ENCODE measurements around the gene LPCAT1.
"Not testable (repeated sequence)": the region's sequence is repeated elsewhere in the genome, so short reads cannot be mapped to it uniquely, and the experiment has no call there.

LPCAT1 gene, protein sequence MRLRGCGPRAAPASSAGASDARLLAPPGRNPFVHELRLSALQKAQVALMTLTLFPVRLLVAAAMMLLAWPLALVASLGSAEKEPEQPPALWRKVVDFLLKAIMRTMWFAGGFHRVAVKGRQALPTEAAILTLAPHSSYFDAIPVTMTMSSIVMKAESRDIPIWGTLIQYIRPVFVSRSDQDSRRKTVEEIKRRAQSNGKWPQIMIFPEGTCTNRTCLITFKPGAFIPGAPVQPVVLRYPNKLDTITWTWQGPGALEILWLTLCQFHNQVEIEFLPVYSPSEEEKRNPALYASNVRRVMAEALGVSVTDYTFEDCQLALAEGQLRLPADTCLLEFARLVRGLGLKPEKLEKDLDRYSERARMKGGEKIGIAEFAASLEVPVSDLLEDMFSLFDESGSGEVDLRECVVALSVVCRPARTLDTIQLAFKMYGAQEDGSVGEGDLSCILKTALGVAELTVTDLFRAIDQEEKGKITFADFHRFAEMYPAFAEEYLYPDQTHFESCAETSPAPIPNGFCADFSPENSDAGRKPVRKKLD

DNA sequence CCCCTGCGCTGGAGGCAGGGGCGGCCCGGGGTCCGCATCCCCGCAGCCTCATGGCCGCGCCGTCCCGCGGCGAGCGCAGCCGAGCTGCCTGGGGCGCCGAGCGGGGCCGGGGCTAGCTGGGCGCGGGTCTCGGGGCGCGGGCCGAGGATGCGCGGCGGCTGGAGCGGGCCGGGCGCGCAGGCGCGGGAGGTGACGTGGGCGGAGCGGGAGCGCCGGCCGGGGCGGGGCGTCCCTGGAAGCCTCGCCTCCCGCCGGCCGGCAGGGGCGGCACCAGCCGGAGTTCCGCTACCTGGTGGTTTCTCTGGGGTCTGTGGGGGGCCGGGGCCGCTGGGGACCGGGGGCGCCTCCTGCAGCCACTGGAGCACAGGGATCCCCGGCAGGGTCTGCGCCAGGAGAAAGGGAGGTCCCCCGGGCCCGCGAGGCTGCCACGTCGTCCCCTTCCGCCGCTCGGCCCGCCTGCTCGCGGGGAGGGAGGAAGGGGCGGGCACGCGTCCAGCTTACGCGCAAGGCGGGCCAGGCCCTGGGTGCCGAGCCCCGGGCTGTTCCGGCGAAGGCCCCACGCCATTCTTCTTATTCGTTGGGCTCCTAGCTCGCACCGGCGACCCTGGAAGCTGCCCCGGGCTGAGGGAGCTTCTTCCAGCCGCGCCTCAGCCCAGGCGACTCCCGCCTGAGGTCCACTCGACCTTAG, at the start of gene LPCAT1:
LPCAT1 (minus strand) TSS at position 168 of the 688 bp plus-strand sequence; CDS start at position 52, 116 bp downstream.
- peak; percentile 95 for FAIRE-seq
- peak; percentile 90 for DNase-seq (ENCODE audit: insufficient read length, low spot score)

DNA sequence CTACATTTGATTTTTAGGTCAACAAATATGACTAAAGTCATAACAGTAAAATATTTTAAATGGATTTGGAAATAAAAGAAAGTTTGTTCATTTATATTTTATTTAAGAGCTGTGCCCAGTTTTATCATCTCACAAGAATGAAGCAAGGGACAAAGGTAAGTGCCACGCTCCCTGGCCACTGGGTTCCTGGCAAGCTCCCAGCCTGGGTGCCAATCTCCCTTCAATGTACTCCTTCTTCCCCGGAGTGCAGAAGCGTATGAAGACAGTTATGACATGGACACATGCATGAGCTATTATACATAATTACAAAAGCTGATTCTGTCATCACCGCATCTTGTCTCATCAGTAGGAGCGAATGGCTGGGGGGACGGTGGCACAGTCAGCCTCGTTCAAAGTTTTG, 48.1 kb upstream of the LPCAT1 start:
- not testable (repeated sequence) for FAIRE-seq; DNase-seq (ENCODE audit: insufficient read length, low spot score)

DNA sequence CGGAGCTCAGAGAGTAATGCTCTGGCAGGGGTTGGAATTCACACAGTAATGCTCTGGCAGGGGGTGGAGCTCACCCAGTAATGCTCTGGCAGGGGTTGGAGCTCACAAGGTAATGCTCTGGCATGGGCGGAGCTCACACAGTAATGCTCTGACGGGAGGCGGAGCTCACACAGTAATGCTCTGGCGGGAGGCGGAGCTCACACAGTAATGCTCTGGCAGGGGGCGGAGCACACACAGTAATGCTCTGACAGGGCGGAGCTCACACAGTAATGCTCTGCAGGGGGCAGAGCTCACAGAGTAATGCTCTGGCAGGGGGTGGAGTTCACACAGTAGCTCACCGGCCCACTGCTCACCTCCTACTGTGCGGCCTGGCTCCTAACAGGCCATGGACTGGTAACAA, 47.2 kb upstream of the LPCAT1 start:
- no peak for FAIRE-seq
- DNase-seq (ENCODE audit: insufficient read length, low spot score) = no peak

DNA sequence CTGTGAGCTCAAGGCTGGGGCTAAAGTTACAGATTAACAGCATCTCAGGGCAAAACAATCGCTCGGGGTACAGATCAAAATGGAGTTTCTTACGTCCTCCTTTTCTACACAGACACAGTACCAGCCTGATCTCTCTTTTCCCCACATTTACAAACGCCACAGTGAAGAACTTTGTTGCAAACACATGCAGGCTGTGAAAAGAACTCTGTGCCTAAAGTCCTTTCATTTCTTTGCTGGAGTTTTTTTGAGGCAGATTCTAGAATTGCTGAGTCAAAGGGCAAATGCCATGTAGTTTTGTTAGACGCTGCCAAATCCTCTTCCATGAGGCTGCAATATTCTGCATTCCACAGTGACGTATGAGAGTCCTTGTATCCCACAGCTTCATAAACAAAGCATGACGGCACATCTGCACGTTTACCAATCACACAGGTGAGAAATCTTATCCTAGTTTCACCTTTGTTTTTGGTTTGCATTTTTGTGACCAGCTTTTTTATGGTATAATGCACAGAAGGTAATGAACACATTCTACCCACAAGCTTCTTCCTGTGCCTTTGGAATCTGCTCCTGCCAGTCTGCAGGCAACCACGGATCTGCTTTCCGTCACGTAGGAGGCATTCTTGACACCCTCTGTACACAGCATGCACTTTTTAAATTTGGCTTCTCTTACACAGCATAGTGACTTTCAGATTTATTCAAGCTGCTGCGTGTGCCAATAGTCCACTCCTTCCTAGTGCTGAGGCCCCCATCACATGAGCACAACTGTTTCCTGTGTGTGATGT, 44.6 kb upstream of the LPCAT1 start:
- DNase-seq (ENCODE audit: insufficient read length, low spot score) = no peak
- FAIRE-seq = peak; percentile 85

DNA sequence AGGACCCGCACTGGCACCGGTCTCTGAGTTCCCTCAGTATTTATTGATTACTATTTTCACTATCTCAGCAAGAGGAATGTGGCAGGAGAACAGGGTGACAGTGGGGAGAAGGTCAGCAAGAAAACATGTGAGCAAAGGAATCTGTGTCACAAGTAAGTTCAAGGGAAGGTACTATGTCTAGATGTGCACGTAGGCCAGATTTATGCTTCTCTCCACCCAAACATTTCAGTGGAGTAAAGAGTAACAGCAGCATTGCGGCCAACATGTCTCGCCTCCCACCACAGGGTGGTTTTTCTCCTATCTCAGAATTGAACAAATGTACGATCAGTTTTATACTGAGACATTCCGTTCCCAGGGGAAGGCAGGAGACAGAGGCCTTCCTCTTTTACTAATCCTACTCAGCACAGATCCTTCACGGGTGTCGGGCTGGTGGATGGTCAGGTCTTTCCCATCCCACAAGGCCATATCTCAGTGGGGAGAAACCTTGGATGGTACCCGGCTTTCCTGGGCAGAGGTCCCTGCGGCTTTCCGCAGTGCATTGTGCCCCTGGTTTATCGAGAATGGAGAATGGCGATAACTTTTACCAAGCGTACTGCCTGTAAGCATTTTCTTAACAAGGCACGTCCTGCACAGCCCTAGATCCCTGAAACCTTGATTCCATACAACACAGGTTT, 43.9 kb upstream of the LPCAT1 start:
- not testable (repeated sequence) for DNase-seq (ENCODE audit: insufficient read length, low spot score); FAIRE-seq

DNA sequence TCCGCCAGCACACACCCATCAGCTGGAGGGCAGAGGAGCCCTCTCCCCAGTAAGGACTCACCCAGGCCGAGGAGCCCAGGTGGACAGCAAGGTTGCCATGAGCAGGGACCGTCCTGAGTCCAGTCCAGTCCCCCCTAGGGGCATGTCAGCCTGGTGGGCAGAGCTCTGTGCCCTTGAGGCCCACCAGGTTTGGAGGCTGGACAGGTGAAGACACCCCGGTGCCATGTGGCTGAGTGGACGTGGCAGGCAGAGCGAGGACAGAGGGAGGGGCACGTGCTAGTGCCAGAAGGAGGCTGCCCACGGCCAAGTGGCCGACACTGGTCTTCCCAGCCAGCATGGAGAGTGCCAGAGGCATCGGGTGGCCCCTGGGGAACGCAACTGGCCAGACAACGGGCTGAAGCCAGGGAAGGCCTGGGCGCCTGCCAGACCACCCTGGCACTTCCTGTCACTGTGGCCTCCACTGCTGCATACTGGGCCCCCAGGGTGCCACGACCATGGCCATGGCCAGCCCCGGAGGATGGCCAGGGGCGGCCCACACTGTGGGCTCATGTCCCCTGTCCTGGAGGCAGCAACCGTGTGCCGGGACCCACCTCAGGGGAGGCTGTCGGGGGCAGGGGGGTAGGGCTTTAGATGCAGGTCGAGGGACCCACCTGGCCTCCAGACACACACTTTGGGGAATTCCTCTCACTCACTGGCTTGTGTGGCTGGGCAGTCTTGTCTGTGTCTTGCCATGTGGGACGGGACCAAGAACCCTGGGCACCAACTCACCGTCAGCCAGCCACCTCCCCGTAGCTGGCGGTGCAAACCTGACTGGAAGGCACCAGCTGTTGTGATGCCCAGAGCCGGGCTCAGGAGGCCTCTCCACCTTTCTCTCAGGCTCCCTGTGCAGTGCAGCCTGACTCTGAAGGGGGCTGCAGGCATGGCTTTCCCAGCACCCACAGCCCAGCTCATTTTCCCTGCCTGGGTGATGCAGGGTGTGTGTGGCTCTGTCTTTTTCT, 42.3 kb upstream of the LPCAT1 start:
- FAIRE-seq (no peak), DNase-seq (ENCODE audit: insufficient read length, low spot score) (no peak)

DNA sequence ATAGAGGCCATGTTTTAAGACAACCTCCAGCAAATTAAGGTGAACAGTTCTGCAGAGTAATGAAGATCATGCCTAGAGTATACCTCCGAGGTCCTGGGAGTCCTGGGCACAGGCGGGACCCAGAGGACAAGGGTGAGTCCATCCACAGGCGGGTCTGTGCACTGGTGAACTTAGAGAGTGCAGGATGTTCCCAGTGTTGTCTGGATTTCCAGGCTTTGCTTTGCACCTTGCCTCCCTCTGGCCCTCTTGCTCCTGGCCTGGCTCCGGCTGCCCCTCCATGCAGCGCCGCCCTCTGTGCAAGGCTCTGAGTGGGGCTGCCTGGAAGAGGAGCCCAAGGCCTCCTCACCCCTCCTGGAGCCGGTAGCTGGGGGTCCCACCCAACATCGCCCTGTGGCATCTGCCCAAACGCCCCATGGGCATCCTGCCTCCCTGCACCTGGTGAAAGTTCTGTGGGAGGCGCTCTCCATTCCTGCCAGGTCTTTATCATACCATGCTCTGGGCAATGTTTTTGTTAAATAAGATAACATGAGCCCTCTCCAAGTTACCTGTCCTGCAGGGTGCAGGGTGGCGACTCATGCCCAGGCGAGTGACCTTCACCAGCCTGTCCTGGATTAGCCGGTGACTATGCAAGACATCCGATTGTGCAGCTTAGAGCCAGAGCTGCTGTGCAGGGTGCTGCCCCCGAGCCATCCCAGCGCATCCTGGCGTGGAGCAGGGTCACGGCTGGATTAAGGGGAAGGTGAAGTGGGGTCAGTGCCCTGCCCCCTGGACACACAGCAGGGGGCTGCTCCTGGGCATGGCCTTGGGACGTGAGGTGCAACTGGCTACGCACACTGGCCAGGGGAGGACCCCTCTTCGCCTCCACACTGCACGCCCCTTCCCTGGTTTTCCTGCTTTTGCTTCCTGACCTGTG, 41.3 kb upstream of the LPCAT1 start:
- no peak for FAIRE-seq
- DNase-seq (ENCODE audit: insufficient read length, low spot score) = no peak

DNA sequence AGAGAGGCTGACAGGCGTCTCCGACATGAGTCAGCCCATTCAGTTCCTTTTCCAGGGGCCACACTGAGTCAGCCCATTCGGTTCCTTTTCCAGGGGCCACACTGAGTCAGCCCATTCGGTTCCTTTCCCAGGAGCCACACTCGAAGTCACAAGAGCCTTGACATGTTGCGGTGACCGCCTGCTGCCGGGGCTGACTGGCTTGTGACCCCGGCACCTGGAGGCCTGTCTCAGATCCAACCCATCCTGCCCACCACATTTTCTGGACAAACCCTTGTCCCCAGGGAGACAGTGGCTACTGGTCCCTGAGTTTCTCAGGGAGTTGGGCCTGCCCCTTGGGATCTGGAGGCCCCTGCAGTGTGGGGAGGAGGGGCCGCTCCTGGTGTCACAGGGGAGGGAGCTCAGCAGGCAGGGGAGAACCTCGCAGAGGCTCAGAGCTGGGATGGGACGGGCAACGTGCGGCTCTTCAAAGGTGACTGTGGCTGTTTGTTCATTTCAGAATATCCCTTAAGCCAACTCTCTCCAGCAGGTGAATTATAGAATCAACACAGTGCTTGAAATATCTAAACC, 40.5 kb upstream of the LPCAT1 start:
- no peak for DNase-seq (ENCODE audit: insufficient read length, low spot score)
- no peak for FAIRE-seq

DNA sequence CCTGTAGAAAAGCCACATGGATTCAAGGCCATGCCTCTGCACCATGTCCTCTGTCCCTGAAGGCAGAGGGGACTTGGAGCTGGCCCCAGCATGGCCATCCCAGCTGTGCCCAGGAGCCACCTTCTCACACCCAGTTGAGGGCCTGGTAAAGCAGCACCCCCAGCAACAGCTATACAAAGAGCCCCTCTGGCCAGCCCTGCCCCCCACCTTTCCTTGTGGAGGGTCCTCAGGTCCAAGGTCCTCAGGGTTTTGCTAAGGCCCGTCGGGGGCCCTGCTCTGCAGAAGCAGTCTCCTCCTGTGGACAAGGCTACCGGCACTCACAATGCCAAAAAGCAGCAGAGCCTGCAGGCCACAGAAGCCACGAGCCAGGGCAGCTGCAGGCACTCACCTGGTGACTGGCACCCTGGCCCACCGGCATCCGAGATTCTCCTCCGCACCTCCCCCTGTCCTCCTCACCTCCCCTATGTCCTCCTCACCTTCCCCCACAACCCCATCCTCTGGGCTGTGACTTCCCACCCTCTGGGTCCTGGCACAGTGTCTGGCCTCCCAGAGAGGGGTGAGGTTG, 39.9 kb upstream of the LPCAT1 start:
- no peak for FAIRE-seq
- no peak for DNase-seq (ENCODE audit: insufficient read length, low spot score)

DNA sequence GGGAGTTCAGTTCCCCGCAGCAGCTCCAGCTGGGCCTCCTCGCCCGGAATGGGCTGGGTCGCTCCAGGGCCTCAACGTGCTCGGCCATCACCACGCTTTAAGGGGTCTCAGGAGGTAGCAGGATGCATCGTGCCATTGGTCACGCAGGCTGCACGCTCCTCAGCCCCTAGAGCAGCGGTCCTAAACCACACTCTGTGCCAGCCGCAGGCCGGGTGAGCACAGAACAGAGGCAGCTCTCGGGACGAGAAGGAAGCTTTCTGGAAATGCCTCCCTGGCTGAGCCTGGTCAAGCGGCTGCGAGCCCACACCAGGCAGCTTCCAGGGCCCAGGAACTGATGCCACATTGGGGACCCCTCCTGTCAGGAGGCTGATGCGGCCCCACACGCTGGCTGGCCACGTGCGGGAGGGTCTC, 39.3 kb upstream of the LPCAT1 start:
- DNase-seq (ENCODE audit: insufficient read length, low spot score) = no peak
- no peak for FAIRE-seq

DNA sequence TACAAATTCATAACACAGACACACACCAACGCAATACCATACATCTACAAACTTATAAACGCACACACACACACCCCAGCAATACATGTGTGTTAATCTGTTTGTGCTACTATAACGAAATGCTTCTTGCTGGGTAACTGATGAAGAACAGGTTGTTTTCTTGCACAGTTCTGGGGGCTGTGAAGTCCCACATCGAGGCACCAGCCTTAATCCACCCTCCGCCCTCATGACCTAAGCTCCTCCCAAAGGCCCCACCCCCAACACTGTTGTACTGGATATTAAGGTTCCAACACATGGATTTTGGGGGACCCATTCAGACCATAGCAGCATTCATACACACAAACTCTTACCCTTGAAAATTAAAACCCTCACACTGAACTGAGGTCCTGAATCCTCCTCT, 38.8 kb upstream of the LPCAT1 start:
- FAIRE-seq (no peak), DNase-seq (ENCODE audit: insufficient read length, low spot score) (no peak)

DNA sequence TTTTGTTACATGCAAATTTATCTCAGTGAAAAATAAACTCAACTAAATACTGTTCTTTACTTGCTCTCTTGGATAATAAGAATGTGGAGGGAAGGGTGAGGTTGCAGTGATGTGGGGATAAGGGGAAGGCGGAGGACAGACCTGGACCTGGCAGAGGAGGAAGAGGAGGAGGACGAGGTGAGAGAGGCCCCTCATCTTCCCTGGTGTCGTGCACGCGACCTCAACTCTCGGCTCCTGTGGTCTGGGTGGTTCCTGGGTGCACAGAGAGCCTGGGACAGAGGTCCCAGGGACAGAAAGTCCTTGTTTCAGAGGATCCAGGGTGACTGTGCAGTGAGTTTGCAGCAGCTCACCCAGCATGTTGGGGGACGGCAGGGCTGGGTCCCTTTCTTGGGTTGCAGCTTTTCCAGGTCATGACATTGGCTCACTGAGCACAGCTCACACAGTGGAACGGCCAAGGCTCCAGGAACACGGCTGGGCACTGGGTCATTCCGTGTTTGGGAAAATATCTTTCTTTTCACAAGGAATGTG, 37.7 kb upstream of the LPCAT1 start:
- DNase-seq (ENCODE audit: insufficient read length, low spot score) = no peak

DNA sequence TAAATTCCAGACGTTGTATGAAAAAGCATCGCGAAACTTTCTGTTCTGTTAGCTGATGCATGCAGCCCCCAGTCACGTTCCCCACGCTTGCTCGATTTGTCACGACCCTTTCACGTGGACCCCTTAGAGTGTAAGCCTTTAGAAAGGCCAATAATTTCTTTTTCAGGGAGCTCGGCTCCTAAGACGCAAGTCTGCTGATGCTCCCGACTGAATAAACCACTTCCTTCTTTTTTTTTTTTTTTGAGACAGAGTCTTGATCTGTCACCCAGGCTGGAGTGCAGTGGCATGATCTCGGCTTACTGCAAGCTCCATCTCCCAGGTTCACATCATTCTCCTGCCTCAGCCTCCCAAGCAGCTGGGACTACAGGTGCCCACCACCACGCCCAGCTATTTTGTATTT, 36.7 kb upstream of the LPCAT1 start:
- not testable (repeated sequence) for DNase-seq (ENCODE audit: insufficient read length, low spot score); FAIRE-seq

More for the DNA sequence above, 37.7 kb upstream of the LPCAT1 start:
- FAIRE-seq = no peak

DNA sequence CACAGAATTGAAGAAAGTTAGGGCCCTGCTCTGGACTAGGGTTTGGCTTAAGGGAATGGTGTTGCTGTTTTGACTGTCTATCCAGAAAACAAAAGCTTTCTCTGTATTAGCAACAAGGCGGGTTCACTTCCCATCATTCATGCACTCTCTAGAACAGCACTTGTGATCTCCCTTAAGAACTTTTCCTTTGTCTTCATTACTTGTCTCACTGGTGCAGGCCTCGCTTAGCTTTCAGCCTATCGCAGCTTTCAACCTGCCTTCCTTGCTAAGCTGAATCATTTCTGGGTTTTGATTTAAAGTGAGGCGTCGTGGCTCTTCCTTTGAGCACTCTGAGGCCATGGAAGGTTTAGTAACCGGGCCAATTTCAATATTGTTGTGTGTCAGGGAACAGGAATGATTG, 35.2 kb upstream of the LPCAT1 start:
- DNase-seq (ENCODE audit: insufficient read length, low spot score) (no peak), FAIRE-seq (no peak)

DNA sequence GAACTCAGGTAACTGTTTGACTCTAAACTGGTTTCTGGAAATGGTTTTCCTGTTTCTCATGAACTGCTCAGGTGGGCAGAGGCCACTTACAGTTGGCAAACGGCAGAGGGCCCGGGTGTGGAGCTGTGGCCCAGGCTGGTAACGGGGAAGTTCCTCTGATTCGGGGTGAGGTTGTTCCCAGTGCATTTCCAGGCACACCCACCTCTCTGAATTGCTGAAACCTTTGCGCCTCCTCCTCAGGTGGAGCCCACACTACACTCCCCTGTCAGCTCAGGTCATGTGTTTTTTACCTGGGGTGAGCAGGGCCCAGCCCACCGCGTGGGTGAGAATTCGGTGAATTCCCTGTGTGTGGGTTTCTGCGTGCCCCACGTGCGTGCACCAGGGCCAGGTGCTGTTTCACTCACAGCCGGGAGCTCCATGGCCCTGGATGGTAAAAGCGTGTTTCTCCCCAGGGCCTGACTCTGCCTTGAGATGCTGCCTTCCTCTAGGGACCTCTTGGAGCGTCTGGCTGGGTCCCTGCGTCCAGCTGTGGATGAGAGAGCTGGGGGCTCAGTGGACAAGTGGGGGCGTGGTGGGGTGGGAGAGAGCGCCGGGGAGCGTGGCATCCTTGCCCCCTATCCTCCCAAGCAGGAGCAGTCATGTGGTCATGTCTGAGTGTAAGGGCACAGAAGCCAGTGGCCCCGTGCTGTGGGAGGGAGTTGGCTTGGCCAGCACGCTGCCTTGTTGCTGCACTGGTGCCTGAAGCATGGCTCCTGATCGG, 33.5 kb upstream of the LPCAT1 start:
- FAIRE-seq (no peak), DNase-seq (ENCODE audit: insufficient read length, low spot score) (no peak)

Measured in HTR-8/SVneo (cell line).